B cell (primary cell): ENCODE results near the gene PLEKHG3.

Source experiments
- CTCF ChIP-seq: fragments of 200-600 bp; IDR thresholded peaks from one replicate; pipeline ENCODE4 v1.8.0; 2022; ENCODE audit warnings: antibody characterized with exemption, mild to moderate bottlenecking
- EZH2 ChIP-seq: IDR thresholded peaks from 2 replicates; pipeline ENCODE4 v1.6.1; 2012; ENCODE audit warnings: borderline replicate concordance, low read depth, mild to moderate bottlenecking, moderate library complexity, low read length; ENCODE audit not compliant: insufficient read depth, poor library complexity, severe bottlenecking

GRCh38 chr14:64736271-64737169, 32.3 kb downstream of the PLEKHG3 start:
- TF ChIP-seq CTCF (no peak), EZH2 (no peak)
